Measurements from ENCODE around the gene EML1.

GRCh38 chr14:99875421-99875820 lies 82.2 kb downstream of the EML1 start:
- no peak for TF ChIP-seq CTCF (conservative IDR thresholded peaks at IDR 0.05)
- TF ChIP-seq ZFX (IDR thresholded peaks at IDR 0.05), result no peak

Measured in C4-2B (cell line).